Stomach smooth muscle (tissue), 2 donors: ENCODE results near the gene APOA5.
A peak's percentile ranks its signal among the peaks of the same experiment; 100 is the strongest.

Experiments
- H3K27ac ChIP-seq: one replicate; pipeline ENCODE4 v1.7.0; 2013; ENCODE audit warnings: mild to moderate bottlenecking, low read length, inconsistent platforms
- H3K27me3 ChIP-seq, 2 donors: one replicate each; pipeline ENCODE4 v1.7.0; 2013; ENCODE audit warnings: low read length in 2 of 2; ENCODE audit not compliant: insufficient read depth in 2 of 2, control insufficient read depth in 1 of 2
- H3K36me3 ChIP-seq, 2 donors: one replicate each; pipeline ENCODE4 v1.7.0; 2013; ENCODE audit warnings: low read length in 2 of 2; ENCODE audit not compliant: control insufficient read depth in 2 of 2, insufficient read depth in 2 of 2
- H3K4me1 ChIP-seq: one replicate; pipeline ENCODE4 v1.7.0; 2013; ENCODE audit warnings: low read length; ENCODE audit not compliant: control insufficient read depth, insufficient read depth
- H3K4me3 ChIP-seq, 2 donors: one replicate each; pipeline ENCODE4 v1.7.0; 2013; ENCODE audit warnings: low read length in 2 of 2
- H3K9ac ChIP-seq, 2 donors: one replicate each; pipeline ENCODE4 v1.7.0; 2013; ENCODE audit warnings: low read length in 2 of 2, mild to moderate bottlenecking in 1 of 2
- H3K9me3 ChIP-seq, 2 donors: one replicate each; pipeline ENCODE4 v1.7.0; 2013; ENCODE audit warnings: low read length in 2 of 2; ENCODE audit not compliant: control insufficient read depth in 2 of 2
- donor health status: healthy.
- donor health status: Pancreatic carcinoma.

APOA5 gene

DNA sequence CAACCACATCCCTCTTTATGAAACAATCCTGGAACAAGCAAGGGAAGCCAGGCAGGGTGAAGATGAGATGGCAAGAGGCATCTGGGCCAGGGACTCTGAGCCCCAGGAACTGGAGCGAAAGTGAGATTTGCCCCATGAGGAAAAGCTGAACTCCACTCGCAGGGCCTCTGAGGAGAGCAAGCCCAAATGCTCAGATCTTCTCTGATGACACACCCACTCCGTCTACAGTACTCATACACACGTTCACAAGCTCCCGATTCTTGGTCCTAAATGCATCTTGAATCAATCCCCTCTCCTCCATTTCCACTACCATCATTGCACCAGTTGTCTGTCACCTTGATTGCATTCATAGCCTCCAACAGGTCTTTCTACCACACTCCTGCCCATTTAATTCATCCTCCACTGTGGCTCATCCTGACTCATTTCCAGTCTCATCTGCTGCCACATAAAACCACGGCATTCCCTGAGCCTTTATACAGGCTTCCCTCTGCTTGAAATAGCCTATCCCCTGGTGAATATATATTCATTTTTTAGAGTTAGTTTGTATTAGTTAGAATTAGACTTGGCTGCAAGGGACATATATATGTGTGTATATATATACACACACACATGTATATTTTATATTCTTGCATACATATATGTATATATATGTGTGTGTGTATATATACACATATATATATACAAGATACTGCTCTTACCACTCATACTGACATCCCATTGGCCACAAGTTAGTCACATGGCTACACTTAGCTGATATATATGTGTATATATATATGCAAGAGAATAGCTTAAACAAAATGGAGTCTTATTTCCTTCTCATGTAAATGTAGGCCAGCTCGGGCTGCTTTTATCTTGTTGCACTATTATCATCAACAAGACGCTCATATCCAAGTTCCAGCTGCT, 1.4 kb upstream of the APOA5 start:
- Histone ChIP-seq H3K9ac (no peak overlapping the region), H3K27me3 (no peaks in the 10 kb centered on the region), H3K4me1 (peaks cover 12% of the 10 kb centered on the region), H3K4me3 (no peak overlapping the region), H3K9me3 (no peaks in the 10 kb centered on the region), H3K36me3 (no peaks in the 10 kb centered on the region), H3K27ac (no peak overlapping the region)

DNA sequence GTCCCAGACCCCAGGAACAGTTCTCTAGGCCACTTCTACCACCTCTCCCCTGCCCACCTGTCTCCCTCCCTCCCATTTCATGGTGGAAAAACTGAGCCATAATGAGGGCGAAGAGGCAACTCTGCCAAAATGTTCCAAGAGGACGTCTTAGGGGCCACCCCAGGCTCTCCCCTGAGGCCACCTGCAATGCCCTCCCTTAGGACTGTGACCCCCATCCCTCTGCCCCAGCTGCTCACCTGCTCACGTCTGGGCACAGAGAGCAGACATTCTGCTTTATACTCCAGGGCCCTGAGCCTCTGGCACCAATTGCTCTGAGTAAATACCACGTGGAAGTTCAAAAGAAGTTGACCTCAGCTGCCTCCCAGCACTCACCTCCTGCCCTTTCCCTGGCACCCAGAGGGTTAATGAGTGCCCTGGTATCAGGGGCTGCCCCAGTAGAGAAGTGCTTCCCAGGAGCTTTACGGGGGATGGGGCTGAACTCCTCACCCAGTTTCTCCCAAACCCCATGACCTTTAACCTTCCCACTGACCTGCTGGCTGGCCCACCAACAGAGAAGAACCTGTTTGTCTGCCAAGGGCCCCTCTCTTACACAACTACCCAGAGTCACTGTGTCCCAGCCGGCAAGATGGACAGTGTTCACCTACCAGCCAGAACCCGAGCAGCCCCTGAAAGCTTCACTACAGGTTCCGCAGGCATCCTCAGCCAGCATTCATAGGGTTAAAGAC, 627 bp upstream of the APOA5 start:
- Histone ChIP-seq H3K27ac (no peak overlapping the region), H3K4me1 (peaks cover 14% of the 10 kb centered on the region), H3K36me3 (no peaks in the 10 kb centered on the region), H3K9me3 (no peaks in the 10 kb centered on the region), H3K27me3 (no peaks in the 10 kb centered on the region), H3K9ac (peak overlapping the region in 1 of 2 donors; percentile 5), H3K4me3 (no peak overlapping the region)

DNA sequence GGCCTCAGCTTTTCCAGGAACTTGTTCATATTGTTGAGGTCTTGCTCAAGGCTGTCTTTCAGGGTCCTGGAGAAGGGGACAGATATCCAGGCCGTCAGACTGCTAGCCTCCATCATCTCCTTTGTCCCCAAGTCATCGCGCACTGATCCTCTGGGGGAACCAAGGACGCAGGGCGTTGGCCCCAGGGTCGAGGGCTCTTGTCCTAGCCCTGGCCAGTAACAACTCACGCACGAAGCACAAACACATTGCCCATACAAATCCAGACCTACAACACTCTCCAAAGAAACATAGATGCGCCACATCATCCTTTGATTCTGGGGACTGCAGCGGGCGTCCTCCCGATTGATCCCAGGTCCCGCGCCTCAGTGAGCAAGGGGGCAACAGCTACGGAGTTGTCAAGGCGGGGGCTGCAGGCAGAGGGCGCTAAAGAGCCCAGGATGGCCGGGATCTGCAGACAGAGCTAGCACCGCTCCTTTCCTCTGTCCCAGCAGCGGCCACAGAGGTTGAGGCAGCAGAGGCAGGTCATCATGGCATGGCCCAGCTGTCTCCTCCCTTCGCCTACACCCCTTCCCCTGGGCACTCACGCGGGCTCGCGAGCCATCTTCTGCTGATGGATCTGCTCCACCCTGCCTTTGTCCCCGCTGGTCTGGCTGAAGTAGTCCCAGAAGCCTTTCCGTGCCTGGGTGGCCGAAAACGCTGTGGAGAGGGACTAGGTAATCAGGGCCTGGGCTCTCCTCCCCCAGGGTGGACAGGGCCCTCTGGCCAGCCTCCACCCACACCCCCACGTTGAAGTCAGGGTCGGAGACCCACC, 472 bp downstream of the APOA5 start:
- peaks cover 3 to 4% of the 10 kb centered on the region in 2 donors for H3K36me3 ChIP-seq
- H3K27ac ChIP-seq = no peak overlapping the region
- H3K9me3 ChIP-seq = no peaks in the 10 kb centered on the region
- peaks cover 22% of the 10 kb centered on the region for H3K4me1 ChIP-seq
- no peaks in the 10 kb centered on the region for H3K27me3 ChIP-seq
- peak overlapping the region in 1 of 2 donors; percentile 66 for H3K4me3 ChIP-seq
- no peak overlapping the region for H3K9ac ChIP-seq

DNA sequence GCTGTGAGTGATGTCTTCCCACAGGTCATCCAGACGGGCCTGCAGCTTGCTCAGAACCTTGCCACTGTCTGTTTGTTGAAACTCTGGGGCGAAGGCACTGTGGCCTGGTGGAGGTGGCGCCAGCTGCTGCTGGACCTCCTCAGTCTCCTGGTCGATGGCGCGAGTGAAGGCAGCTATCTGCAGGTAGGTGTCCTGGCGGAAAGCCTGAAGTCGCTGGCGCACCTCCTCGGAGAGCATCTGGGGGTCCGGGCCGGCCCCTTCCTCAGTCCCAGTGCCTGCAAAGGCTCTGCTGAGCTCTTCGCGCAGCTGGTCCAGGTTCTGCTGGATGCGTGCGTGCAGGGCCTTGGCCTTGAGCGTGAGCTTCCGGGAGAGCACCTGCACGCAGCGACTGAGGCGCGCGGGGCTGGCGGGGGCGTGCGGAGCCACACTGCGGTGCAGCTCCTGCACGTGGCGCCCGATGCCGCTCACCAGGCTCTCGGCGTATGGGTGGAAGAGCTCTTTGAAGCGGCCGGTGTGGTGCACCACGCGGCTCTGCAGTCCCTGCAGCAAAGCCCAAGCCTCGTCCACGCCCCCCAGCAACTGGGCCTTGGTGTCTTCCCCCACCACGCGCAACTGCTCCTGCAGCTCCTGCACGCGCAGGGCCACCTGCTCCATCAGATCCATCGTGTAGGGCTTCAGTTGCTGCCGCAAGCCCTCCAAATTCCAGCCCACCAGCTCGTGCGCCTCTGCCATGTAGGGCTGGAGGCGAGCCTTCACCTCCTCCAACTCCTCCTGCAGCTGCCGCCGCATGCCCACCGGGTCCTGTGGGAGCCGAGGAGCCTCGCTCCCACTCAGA, 1.3 kb downstream of the APOA5 start:
- peaks cover 22% of the 10 kb centered on the region for H3K4me1 ChIP-seq
- H3K9me3 ChIP-seq = no peaks in the 10 kb centered on the region

DNA sequence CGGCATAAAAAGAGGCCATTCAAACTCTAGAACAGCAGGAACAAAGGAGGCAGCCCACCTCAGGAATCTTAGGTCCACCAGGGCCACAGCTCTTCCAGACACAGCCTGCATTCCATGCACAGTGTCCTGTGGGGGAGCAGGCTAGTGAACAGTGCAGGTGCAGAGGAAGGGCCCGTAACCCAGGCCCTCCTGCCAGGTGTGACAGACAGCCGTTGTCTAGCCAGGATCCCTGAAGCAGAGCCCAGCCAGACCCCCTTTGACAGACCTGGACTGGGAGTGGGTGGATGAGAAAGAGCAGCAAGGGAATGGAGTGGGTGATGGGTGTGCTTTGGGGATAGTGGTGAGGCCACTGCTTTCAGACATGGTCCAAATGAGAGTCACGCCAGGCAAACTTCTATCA, 2.7 kb downstream of the APOA5 start:
- H3K9me3 ChIP-seq = no peaks in the 10 kb centered on the region
- no peak overlapping the region for H3K27ac ChIP-seq
- no peak overlapping the region for H3K9ac ChIP-seq

More for the DNA sequence above, 1.3 kb downstream of the APOA5 start:
- Histone ChIP-seq H3K4me3 (no peak overlapping the region), H3K27me3 (no peaks in the 10 kb centered on the region), H3K9ac (no peak overlapping the region), H3K36me3 (peaks cover 9 to 12% of the 10 kb centered on the region in 2 donors), H3K27ac (no peak overlapping the region)

DNA sequence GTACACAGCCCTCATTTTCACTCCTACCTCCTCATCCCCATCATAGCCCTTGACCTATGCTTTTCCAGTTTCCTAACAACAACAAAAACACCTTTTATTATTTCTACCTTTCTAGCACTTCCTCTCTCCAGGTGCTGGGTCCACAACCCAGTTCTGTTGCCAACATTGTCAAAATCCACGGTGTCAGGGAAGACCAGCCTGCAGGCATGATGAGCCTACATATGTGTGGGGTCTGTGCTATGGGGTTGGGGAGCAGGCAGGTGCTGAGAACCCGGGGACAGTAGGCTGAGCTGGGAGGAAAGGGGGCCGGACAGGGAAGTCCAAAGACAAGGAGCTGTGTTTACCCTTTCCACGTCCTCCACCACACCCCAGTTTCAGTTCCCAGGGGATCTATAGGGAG, 3.1 kb downstream of the APOA5 start:
- peak overlapping the region; percentile 88 to 96 for H3K9ac ChIP-seq
- peaks cover 22% of the 10 kb centered on the region for H3K4me1 ChIP-seq
- peak overlapping the region; percentile 92 to 94 for H3K4me3 ChIP-seq
- peak overlapping the region; percentile 87 for H3K27ac ChIP-seq
- no peaks in the 10 kb centered on the region for H3K9me3 ChIP-seq
- peaks cover 27 to 30% of the 10 kb centered on the region in 2 donors for H3K36me3 ChIP-seq
- no peaks in the 10 kb centered on the region for H3K27me3 ChIP-seq

More for the DNA sequence above, 2.7 kb downstream of the APOA5 start:
- Histone ChIP-seq H3K4me1 (peaks cover 22% of the 10 kb centered on the region), H3K4me3 (peak overlapping the region in 1 of 2 donors; percentile 92), H3K36me3 (peaks cover 23 to 26% of the 10 kb centered on the region in 2 donors), H3K27me3 (no peaks in the 10 kb centered on the region)

DNA sequence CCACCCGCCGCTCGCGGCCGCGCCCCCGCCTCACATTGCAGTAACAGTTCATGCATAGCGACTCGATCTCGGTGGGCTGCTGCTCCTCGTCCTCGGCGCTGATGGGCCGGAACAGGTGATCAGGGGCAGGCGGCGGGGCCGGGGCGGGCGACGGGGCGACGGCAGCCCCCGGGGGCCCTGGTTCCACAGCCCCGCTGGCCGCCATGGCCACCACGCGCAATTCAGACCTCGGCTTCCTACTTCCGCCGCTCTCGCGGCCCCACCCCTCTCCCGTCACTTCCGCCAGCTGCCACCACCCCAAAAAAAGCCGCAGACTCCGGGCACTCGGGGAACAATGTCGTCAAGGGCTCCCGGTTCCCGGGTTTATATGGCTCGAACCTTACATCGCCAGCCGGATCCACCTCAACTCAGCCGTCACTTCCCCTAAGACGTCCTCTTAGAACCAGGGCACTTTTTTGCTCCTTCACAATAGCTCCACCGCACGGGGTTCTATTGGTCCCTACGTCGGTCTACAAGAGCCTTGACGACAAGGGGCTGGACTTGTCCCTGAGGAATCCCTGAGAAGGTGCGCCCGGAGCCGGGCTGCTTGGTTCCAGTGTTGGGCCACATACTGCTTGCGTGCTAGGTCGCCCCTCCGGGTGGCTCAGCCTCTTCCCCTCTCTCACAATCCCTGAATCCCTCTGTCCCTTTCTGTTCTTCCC, 3.7 kb downstream of the APOA5 start, which contains the start of gene ZPR1:
Gene ZPR1, minus strand, starts transcription at position 238 of the 701 bp plus-strand sequence. Its CDS starts 33 bp downstream, at position 205.
- Histone ChIP-seq H3K9me3 (no peaks in the 10 kb centered on the region), H3K4me3 (peak within 1 kb of the TSS; percentile 92 to 94), H3K9ac (peak within 1 kb of the TSS; percentile 88 to 96), H3K36me3 (peaks cover 33 to 36% of the 10 kb centered on the region in 2 donors), H3K27me3 (no peaks in the 10 kb centered on the region), H3K27ac (peak within 1 kb of the TSS; percentile 87), H3K4me1 (peaks cover 22% of the 10 kb centered on the region)

DNA sequence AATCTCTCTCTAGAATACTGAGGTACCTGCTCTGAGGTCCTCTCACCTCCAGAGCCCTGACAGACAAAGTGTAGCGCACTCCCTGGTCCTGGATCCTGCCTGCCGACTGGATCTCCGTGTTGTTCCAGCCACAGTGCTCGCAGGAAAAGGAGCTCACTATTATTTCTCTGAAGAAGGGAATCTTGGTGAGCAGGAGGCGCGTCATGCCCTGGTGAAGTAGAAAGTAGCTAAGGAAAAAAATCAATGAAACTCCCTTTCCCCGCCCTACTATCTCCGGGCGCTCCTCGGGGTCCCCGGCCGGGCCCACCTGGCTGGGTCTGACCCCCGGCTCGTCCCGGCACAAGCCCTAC, 4.3 kb downstream of the APOA5 start:
- Histone ChIP-seq H3K9ac (peak overlapping the region; percentile 88 to 96), H3K27ac (peak overlapping the region; percentile 87)

DNA sequence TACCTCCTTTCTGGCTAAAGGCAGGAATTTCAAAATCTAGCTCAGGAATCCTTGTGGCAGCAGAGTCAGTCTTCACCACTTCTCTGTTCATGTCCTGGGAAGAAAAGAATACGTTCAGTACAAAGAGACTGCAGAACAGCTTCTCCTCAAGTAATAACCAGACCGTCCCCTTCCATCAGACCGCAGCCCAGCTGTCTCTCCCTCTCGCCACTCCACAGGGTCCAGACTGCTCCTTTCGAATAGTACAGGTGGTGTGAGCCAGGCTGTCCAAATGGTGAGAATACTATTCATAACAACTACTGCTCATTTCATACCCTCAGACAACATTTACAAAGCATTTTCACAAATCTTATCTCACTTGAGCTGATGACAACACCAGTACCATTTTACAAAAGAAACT, 4.7 kb downstream of the APOA5 start:
- Histone ChIP-seq H3K27me3 (no peaks in the 10 kb centered on the region), H3K9me3 (no peaks in the 10 kb centered on the region), H3K9ac (peak overlapping the region; percentile 88 to 96), H3K27ac (no peak overlapping the region), H3K36me3 (peaks cover 42 to 46% of the 10 kb centered on the region in 2 donors), H3K4me1 (peaks cover 22% of the 10 kb centered on the region), H3K4me3 (peak overlapping the region; percentile 92 to 94)

More for the DNA sequence above, 4.3 kb downstream of the APOA5 start:
- Histone ChIP-seq H3K9me3 (no peaks in the 10 kb centered on the region), H3K36me3 (peaks cover 37 to 41% of the 10 kb centered on the region in 2 donors), H3K27me3 (no peaks in the 10 kb centered on the region), H3K4me3 (peak overlapping the region; percentile 92 to 94), H3K4me1 (peaks cover 22% of the 10 kb centered on the region)
